ENCODE measurements around the gene CLDN4.
A peak's percentile ranks its signal among the peaks of the same experiment; 100 is the strongest.

The CLDN4 gene

GRCh38 chr7:73801577-73801976, 29.2 kb upstream of the CLDN4 start:
- no peak for TF ChIP-seq CTCF (IDR thresholded peaks at IDR 0.05; ENCODE audit: low read depth, low read length)

GRCh38 chr7:73802459-73802858, 28.3 kb upstream of the CLDN4 start:
- H3K4me3 ChIP-seq (replicated peaks in 1 of 2; ENCODE audit: low read depth in 2 of 2, low read length in 2 of 2), result no peak overlapping the region
- TF ChIP-seq CTCF (IDR thresholded peaks at IDR 0.05; ENCODE audit: low read depth, low read length), result no peak
- no peak for DNase-seq (ENCODE audit: low read depth in 2 of 2)

More at GRCh38 chr7:73801577-73801976, 29.2 kb upstream of the CLDN4 start:
- no peak for DNase-seq (ENCODE audit: low read depth in 2 of 2)
- no peak overlapping the region for H3K4me3 ChIP-seq (replicated peaks in 1 of 2; ENCODE audit: low read depth in 2 of 2, low read length in 2 of 2)

- DNase-seq (ENCODE audit: low read depth in 2 of 2), result peak in 1 of 2 donors; percentile 18
- TF ChIP-seq CTCF (IDR thresholded peaks at IDR 0.05; ENCODE audit: low read depth, low read length), result no peak
Observed at GRCh38 chr7:73809467-73809951, 21.3 kb upstream of the CLDN4 start.

GRCh38 chr7:73810998-73811360, 19.8 kb upstream of the CLDN4 start:
- no peak overlapping the region for H3K4me3 ChIP-seq (replicated peaks in 1 of 2; ENCODE audit: low read depth in 2 of 2, low read length in 2 of 2)
- TF ChIP-seq CTCF (IDR thresholded peaks at IDR 0.05; ENCODE audit: low read depth, low read length), result no peak
- no peak for DNase-seq (ENCODE audit: low read depth in 2 of 2)

More at GRCh38 chr7:73809467-73809951, 21.3 kb upstream of the CLDN4 start:
- H3K4me3 ChIP-seq (replicated peaks in 1 of 2; ENCODE audit: low read depth in 2 of 2, low read length in 2 of 2), result no peak overlapping the region

- no peak overlapping the region for H3K4me3 ChIP-seq (replicated peaks in 1 of 2; ENCODE audit: low read depth in 2 of 2, low read length in 2 of 2)
- peak; percentile 94 for TF ChIP-seq CTCF (IDR thresholded peaks at IDR 0.05; ENCODE audit: low read depth, low read length)
- peak; percentile 68 to 70 for DNase-seq (ENCODE audit: low read depth in 2 of 2)
Observed at GRCh38 chr7:73811760-73812168, 19.0 kb upstream of the CLDN4 start.

GRCh38 chr7:73812996-73813395, 17.8 kb upstream of the CLDN4 start:
- DNase-seq (ENCODE audit: low read depth in 2 of 2), result no peak
- no peak for TF ChIP-seq CTCF (IDR thresholded peaks at IDR 0.05; ENCODE audit: low read depth, low read length)
- H3K4me3 ChIP-seq (replicated peaks in 1 of 2; ENCODE audit: low read depth in 2 of 2, low read length in 2 of 2), result no peak overlapping the region

GRCh38 chr7:73815436-73815835, 15.4 kb upstream of the CLDN4 start:
- no peak for DNase-seq (ENCODE audit: low read depth in 2 of 2)
- TF ChIP-seq CTCF (IDR thresholded peaks at IDR 0.05; ENCODE audit: low read depth, low read length), result no peak

More at GRCh38 chr7:73815436-73815835, 15.4 kb upstream of the CLDN4 start:
- no peak overlapping the region for H3K4me3 ChIP-seq (replicated peaks in 1 of 2; ENCODE audit: low read depth in 2 of 2, low read length in 2 of 2)
